Smooth muscle cell (in vitro differentiated cells): ENCODE measurements around the gene ASTN1. TPM values are rescaled to one million over a fixed set of nuclear protein-coding genes. Genes with fewer than 3 reads are reported as not detected.

Experiments
- DNase-seq: peaks from one replicate; lab custom pipeline; 2025; ENCODE audit not compliant: unreplicated experiment; lab: John Stamatoyannopoulos, UW
- H2AFZ ChIP-seq: fragments of 200-600 bp; sonication (generic); 2 replicates; pipeline ENCODE4 v1.6.0; 2016; ENCODE audit warnings: antibody characterized with exemption, low read depth, mild to moderate bottlenecking
- H3F3A ChIP-seq: fragments of 200-600 bp; sonication (generic); 2 replicates; pipeline ENCODE4 v1.6.0; 2017; ENCODE audit warnings: antibody characterized with exemption, low read depth
- H3K27ac ChIP-seq: fragments of 200-600 bp; sonication (generic); 2 replicates; pipeline ENCODE4 v1.5.1; 2016; ENCODE audit warnings: low read depth, mild to moderate bottlenecking
- H3K27me3 ChIP-seq: fragments of 200-600 bp; sonication (generic); 2 replicates; pipeline ENCODE4 v1.6.1; 2016; ENCODE audit warnings: low read depth, mild to moderate bottlenecking
- H3K36me3 ChIP-seq: fragments of 200-600 bp; sonication (generic); 2 replicates; pipeline ENCODE4 v1.5.1; 2016; ENCODE audit warnings: low read depth
- H3K4me1 ChIP-seq: fragments of 200-600 bp; sonication (generic); 2 replicates; pipeline ENCODE4 v1.5.1; 2016; ENCODE audit warnings: low read depth
- H3K4me2 ChIP-seq: fragments of 200-600 bp; sonication (generic); 2 replicates; pipeline ENCODE4 v1.6.0; 2016; ENCODE audit warnings: mild to moderate bottlenecking
- H3K4me3 ChIP-seq: fragments of 200-600 bp; sonication (generic); 2 replicates; pipeline ENCODE4 v1.5.1; 2016; ENCODE audit warnings: mild to moderate bottlenecking
- H3K79me2 ChIP-seq: fragments of 200-600 bp; sonication (generic); 2 replicates; pipeline ENCODE4 v1.6.0; 2016; ENCODE audit warnings: low read depth, mild to moderate bottlenecking
- H3K9ac ChIP-seq: fragments of 200-600 bp; sonication (generic); 2 replicates; pipeline ENCODE4 v1.6.0; 2016; ENCODE audit warnings: low read depth
- H3K9me3 ChIP-seq: fragments of 200-600 bp; sonication (generic); replicated peaks from 2 replicates; pipeline ENCODE4 v1.5.1; 2016; ENCODE audit warnings: low read depth
- H4K20me1 ChIP-seq: fragments of 200-600 bp; sonication (generic); 2 replicates; pipeline ENCODE4 v1.6.0; 2016; ENCODE audit warnings: low read depth
- WGBS: methylation state at CpG from one replicate; pipeline ENCODE4 v1.1.7; 2016; ENCODE audit warnings: low lambda C conversion rate; 5-methylcytosine and 5-hydroxymethylcytosine counted together
- polyA plus RNA-seq: library from polyadenylated mRNA; unstranded; fragments of >200 nt; fragmentation: Nextera tagmentation; extraction: Ambion mirVana; gene quantifications from 2 replicates; pipeline ENCODE4 v1.2.1, GENCODE V29; 2016
- total RNA-seq: library from RNA; depleted of rRNA; stranded (reverse); fragments of >200 nt; gene quantifications from 2 replicates; pipeline ENCODE4 v1.2.3, GENCODE V29; 2014
- TF ChIP-seq, protein P1 (sequence below): fragments of 200-600 bp; sonication (generic); IDR thresholded peaks from 2 replicates; pipeline ENCODE4 v1.5.1; 2017; ENCODE audit warnings: borderline replicate concordance, mild to moderate bottlenecking, antibody characterized with exemption; ENCODE audit not compliant: insufficient read depth, poor library complexity, severe bottlenecking

The ASTN1 gene
- total and polyA plus RNA-seq, 2 experiments from 2014 or later, result 0.04 TPM; not detected in 1

GRCh38 chr1:176878750-176879536, 285.6 kb downstream of the ASTN1 start:
- TF ChIP-seq, protein P1, sequence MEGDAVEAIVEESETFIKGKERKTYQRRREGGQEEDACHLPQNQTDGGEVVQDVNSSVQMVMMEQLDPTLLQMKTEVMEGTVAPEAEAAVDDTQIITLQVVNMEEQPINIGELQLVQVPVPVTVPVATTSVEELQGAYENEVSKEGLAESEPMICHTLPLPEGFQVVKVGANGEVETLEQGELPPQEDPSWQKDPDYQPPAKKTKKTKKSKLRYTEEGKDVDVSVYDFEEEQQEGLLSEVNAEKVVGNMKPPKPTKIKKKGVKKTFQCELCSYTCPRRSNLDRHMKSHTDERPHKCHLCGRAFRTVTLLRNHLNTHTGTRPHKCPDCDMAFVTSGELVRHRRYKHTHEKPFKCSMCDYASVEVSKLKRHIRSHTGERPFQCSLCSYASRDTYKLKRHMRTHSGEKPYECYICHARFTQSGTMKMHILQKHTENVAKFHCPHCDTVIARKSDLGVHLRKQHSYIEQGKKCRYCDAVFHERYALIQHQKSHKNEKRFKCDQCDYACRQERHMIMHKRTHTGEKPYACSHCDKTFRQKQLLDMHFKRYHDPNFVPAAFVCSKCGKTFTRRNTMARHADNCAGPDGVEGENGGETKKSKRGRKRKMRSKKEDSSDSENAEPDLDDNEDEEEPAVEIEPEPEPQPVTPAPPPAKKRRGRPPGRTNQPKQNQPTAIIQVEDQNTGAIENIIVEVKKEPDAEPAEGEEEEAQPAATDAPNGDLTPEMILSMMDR, result no peak

DNA sequence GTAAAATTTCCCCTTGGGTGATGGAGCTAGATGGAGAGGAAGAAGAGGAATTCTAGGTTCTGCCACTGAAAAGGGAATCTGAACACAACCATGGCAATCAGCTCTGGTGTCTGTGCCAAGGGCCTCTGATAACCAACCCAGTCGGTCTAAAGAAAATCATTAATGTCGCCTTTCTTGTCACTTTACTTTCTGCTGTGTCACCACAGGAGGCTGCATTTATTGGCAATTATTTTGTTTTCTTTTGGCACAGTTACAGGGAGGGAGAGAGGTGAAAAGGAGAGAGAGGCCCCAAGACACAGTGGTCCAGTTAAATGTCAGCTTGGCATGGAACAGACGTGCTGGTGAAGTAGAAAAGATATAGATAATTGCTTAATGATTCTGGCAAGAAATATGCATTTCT, 287.0 kb downstream of the ASTN1 start:
- Histone ChIP-seq H3K79me2 (no peaks in the 10 kb centered on the region), H3K4me1 (peaks cover 7% of the 10 kb centered on the region), H4K20me1 (no peaks in the 10 kb centered on the region), H3K36me3 (no peaks in the 10 kb centered on the region), H3K4me2 (no peak overlapping the region), H3K4me3 (no peak overlapping the region), H3K27me3 (peaks cover 52% of the 10 kb centered on the region), H3F3A (no peaks in the 10 kb centered on the region), H3K9me3 (no peaks in the 10 kb centered on the region), H3K9ac (no peak overlapping the region), H2AFZ (no peak overlapping the region), H3K27ac (no peak overlapping the region)
- 79% methylated on average over 3 of the region's 3 CpGs for WGBS
- no peak for DNase-seq
- TF ChIP-seq, protein P1, result no peak

More at GRCh38 chr1:176878750-176879536, 285.6 kb downstream of the ASTN1 start:
- no peak overlapping the region for H2AFZ ChIP-seq
- no peaks in the 10 kb centered on the region for H3K9me3 ChIP-seq
- H3K4me3 ChIP-seq, result no peak overlapping the region
- no peaks in the 10 kb centered on the region for H3K36me3 ChIP-seq
- no peak overlapping the region for H3K27ac ChIP-seq
- no peaks in the 10 kb centered on the region for H3F3A ChIP-seq
- no peak overlapping the region for H3K9ac ChIP-seq
- no peak for DNase-seq
- peaks cover 52% of the 10 kb centered on the region for H3K27me3 ChIP-seq
- no peak overlapping the region for H3K4me2 ChIP-seq
- peaks cover 7% of the 10 kb centered on the region for H3K4me1 ChIP-seq
- WGBS, result 74% methylated on average over 12 of the region's 12 CpGs
- no peaks in the 10 kb centered on the region for H4K20me1 ChIP-seq
- no peaks in the 10 kb centered on the region for H3K79me2 ChIP-seq

DNA sequence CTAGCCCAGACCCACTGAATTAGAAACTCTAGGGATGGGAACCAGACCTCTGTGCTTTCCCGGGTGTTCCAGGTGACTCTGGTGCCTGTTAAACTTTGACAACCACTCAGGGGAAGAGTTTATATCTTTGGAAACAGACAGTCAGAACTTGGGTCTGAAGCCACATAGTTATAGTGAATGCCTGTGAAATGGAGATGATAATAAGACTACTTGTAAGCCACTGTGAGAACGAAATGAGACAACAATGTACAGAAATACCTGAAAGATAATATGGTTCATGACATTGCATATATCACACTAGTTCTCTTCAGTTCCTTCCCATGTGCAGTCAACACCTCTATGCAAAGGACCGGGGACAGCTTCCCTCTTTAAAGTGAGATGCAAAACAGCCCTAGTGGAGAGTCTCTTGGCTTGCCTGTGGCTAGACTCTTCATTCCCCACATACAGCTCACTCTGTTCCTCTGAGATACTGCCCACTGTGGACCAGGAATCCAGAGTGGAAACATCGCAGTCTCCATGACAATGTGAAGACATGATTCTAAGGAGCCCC, 287.5 kb downstream of the ASTN1 start:
- Histone ChIP-seq H3K36me3 (no peaks in the 10 kb centered on the region), H3K27me3 (peaks cover 48% of the 10 kb centered on the region), H4K20me1 (no peaks in the 10 kb centered on the region), H3F3A (no peaks in the 10 kb centered on the region), H3K9me3 (no peaks in the 10 kb centered on the region), H3K4me1 (peaks cover 7% of the 10 kb centered on the region), H3K27ac (no peak overlapping the region), H3K79me2 (no peaks in the 10 kb centered on the region), H2AFZ (no peak overlapping the region), H3K4me3 (no peak overlapping the region), H3K4me2 (no peak overlapping the region), H3K9ac (no peak overlapping the region)
- no peak for DNase-seq
- TF ChIP-seq, protein P1, result no peak
- 88% methylated on average over 4 of the region's 4 CpGs for WGBS
